Measurements from ENCODE around the gene SERPINA5.

- TF ChIP-seq, protein P1, sequence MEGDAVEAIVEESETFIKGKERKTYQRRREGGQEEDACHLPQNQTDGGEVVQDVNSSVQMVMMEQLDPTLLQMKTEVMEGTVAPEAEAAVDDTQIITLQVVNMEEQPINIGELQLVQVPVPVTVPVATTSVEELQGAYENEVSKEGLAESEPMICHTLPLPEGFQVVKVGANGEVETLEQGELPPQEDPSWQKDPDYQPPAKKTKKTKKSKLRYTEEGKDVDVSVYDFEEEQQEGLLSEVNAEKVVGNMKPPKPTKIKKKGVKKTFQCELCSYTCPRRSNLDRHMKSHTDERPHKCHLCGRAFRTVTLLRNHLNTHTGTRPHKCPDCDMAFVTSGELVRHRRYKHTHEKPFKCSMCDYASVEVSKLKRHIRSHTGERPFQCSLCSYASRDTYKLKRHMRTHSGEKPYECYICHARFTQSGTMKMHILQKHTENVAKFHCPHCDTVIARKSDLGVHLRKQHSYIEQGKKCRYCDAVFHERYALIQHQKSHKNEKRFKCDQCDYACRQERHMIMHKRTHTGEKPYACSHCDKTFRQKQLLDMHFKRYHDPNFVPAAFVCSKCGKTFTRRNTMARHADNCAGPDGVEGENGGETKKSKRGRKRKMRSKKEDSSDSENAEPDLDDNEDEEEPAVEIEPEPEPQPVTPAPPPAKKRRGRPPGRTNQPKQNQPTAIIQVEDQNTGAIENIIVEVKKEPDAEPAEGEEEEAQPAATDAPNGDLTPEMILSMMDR (IDR thresholded peaks at IDR 0.05; ENCODE audit: control extremely low read depth in 1 of 3, insufficient read depth in 1 of 3, low read depth in 1 of 3, low read length in 3 of 3), result no peak
- TF ChIP-seq JUN (IDR thresholded peaks at IDR 0.05; ENCODE audit: low read depth, low read length), result no peak
- no peak for TF ChIP-seq TEAD4 (IDR thresholded peaks at IDR 0.05; ENCODE audit: low read depth, low read length)
- TF ChIP-seq HDAC6 (IDR thresholded peaks at IDR 0.05; ENCODE audit: low read depth, low read length), result no peak
These were observed 1.6 kb downstream of the SERPINA5 start for GRCh38 chr14:94582851-94583250.

Data from H1 (cell line).